PC-9 (cell line): ENCODE data around the gene VPS13D. TPM values are rescaled to one million over a fixed set of nuclear protein-coding genes. Genes with fewer than 3 reads are reported as not detected.

ENCODE experiments used
- BruUV-seq: library from RNA; stranded (reverse); fragments of 400-500 nt; replicated peaks from 2 replicates; lab custom pipeline; 2021; lab: Mats Ljungman, UMichigan
- CTCF ChIA-PET: fragments of 300-600 bp; sonication (Branson Sonifier 250); formaldehyde crosslinking; loops from one replicate; lab custom pipeline; 2022; ENCODE audit warnings: antibody characterized with exemption; lab: Charles Lee
- POLR2A ChIA-PET: fragments of 300-600 bp; sonication (Branson Sonifier 250); formaldehyde crosslinking; loops from one replicate; lab custom pipeline; 2022; ENCODE audit warnings: antibody characterized with exemption; ENCODE audit not compliant: unreplicated experiment; lab: Charles Lee
- DNase-seq, 2 experiments: peaks; one replicate each; pipeline versions ENCODE4 v3.0.0 to v3.0.0-alpha.2; 2015 to 2022; ENCODE audit warnings: mixed read lengths in 1 of 2
- H2AFZ ChIP-seq: fragments of 200-600 bp; sonication (generic); 2 replicates; pipeline ENCODE4 v1.8.1; 2017; ENCODE audit warnings: antibody characterized with exemption
- H3F3A ChIP-seq: fragments of 200-600 bp; sonication (generic); 2 replicates; pipeline ENCODE4 v1.8.1; 2017; ENCODE audit warnings: antibody characterized with exemption, mild to moderate bottlenecking, low read depth; ENCODE audit not compliant: insufficient read depth
- H3K27ac ChIP-seq: fragments of 200-600 bp; sonication (generic); 2 replicates; pipeline ENCODE4 v1.6.1; 2016; ENCODE audit warnings: mixed run types
- H3K27me3 ChIP-seq: fragments of 200-600 bp; sonication (generic); 2 replicates; pipeline ENCODE4 v1.6.1; 2016; ENCODE audit warnings: low read depth, mixed run types; ENCODE audit not compliant: insufficient read depth
- H3K36me3 ChIP-seq: fragments of 200-600 bp; sonication (generic); 2 replicates; pipeline ENCODE4 v1.6.1; 2016; ENCODE audit warnings: low read depth, mixed run types
- H3K4me1 ChIP-seq: fragments of 200-600 bp; sonication (generic); replicated peaks from 2 replicates; pipeline ENCODE4 v1.6.1; 2016; ENCODE audit warnings: mixed run types; ENCODE audit not compliant: insufficient read depth
- H3K4me2 ChIP-seq: fragments of 200-600 bp; sonication (generic); 2 replicates; pipeline ENCODE4 v1.6.1; 2017; ENCODE audit warnings: mixed run types
- H3K4me3 ChIP-seq: fragments of 200-600 bp; sonication (generic); 2 replicates; pipeline ENCODE4 v1.6.1; 2016; ENCODE audit warnings: mixed run types
- H3K79me2 ChIP-seq: fragments of 200-600 bp; sonication (generic); 2 replicates; pipeline ENCODE4 v1.6.1; 2017; ENCODE audit warnings: low read depth, mixed run types
- H3K9me2 ChIP-seq: fragments of 200-600 bp; sonication (generic); 2 replicates; pipeline ENCODE4 v1.8.1; 2017; ENCODE audit warnings: mild to moderate bottlenecking; ENCODE audit not compliant: insufficient read depth
- H3K9me3 ChIP-seq: fragments of 200-600 bp; sonication (generic); 2 replicates; pipeline ENCODE4 v1.8.1; 2016; ENCODE audit warnings: low read depth; ENCODE audit not compliant: insufficient read depth
- H4K20me1 ChIP-seq: fragments of 200-600 bp; sonication (generic); 2 replicates; pipeline ENCODE4 v1.8.1; 2017; ENCODE audit not compliant: insufficient read depth
- EZH2 ChIP-seq: fragments of 200-600 bp; sonication (generic); IDR thresholded peaks from 2 replicates; pipeline ENCODE4 v1.8.0; 2017; ENCODE audit warnings: antibody characterized with exemption, low read depth
- intact Hi-C: fragments of 100-400 bp; cut with micrococcal nuclease; formaldehyde crosslinking; loops from one replicate; pipeline ENCODE4 v1.10.0; 2022; ENCODE audit not compliant: unreplicated experiment
- total RNA-seq: library from RNA; stranded (reverse); gene quantifications from 2 replicates; pipeline ENCODE4 v1.2.3, GENCODE V29; 2021
- TF ChIP-seq, protein P1 (sequence below): fragments of 200-600 bp; sonication (generic); conservative IDR thresholded peaks from 2 replicates; pipeline ENCODE4 v1.6.1; 2017; ENCODE audit warnings: mixed run types, antibody characterized with exemption, mild to moderate bottlenecking, moderate library complexity

VPS13D gene
- total RNA-seq, 1 experiment from 2014 or later = 36.2 TPM

- no peaks in the 10 kb centered on the region for H3K9me2 ChIP-seq
- H3F3A ChIP-seq = peaks cover 11% of the 10 kb centered on the region
- TF ChIP-seq, protein P1, sequence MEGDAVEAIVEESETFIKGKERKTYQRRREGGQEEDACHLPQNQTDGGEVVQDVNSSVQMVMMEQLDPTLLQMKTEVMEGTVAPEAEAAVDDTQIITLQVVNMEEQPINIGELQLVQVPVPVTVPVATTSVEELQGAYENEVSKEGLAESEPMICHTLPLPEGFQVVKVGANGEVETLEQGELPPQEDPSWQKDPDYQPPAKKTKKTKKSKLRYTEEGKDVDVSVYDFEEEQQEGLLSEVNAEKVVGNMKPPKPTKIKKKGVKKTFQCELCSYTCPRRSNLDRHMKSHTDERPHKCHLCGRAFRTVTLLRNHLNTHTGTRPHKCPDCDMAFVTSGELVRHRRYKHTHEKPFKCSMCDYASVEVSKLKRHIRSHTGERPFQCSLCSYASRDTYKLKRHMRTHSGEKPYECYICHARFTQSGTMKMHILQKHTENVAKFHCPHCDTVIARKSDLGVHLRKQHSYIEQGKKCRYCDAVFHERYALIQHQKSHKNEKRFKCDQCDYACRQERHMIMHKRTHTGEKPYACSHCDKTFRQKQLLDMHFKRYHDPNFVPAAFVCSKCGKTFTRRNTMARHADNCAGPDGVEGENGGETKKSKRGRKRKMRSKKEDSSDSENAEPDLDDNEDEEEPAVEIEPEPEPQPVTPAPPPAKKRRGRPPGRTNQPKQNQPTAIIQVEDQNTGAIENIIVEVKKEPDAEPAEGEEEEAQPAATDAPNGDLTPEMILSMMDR = no peak
- no peak for TF ChIP-seq EZH2
- no peak overlapping the region for H2AFZ ChIP-seq
- intact Hi-C loops = no loop called here
- no peak overlapping the region for H3K4me3 ChIP-seq
- ChIA-PET CTCF (no interaction called here), POLR2A (no interaction called here)
- no peaks in the 10 kb centered on the region for H4K20me1 ChIP-seq
- no peak overlapping the region for H3K27ac ChIP-seq
- H3K4me2 ChIP-seq = no peak overlapping the region
- BruUV-seq = no TSS peak
- no peaks in the 10 kb centered on the region; the same call in 1 of the 2 replicates for H3K36me3 ChIP-seq
- peaks cover 17% of the 10 kb centered on the region for H3K4me1 ChIP-seq
- H3K9me3 ChIP-seq = no peaks in the 10 kb centered on the region
- H3K79me2 ChIP-seq = no peaks in the 10 kb centered on the region
- no peaks in the 10 kb centered on the region for H3K27me3 ChIP-seq
- DNase-seq = no peak
Observed at GRCh38 chr1:12376236-12377045, 146.6 kb downstream of the VPS13D start.

GRCh38 chr1:12380326-12381249 is 150.8 kb downstream of the VPS13D start:
- Histone ChIP-seq H3K27ac (peak overlapping the region; percentile 65), H3K9me2 (no peaks in the 10 kb centered on the region; the same call in 1 of the 2 replicates), H3K4me2 (peak overlapping the region; percentile 44), H2AFZ (no peak overlapping the region), H3K4me3 (no peak overlapping the region), H3K9me3 (no peaks in the 10 kb centered on the region), H3K27me3 (no peaks in the 10 kb centered on the region), H3K36me3 (peaks cover 15% of the 10 kb centered on the region), H3F3A (peaks cover 17% of the 10 kb centered on the region), H4K20me1 (no peaks in the 10 kb centered on the region), H3K4me1 (peaks cover 38% of the 10 kb centered on the region), H3K79me2 (no peaks in the 10 kb centered on the region)
- BruUV-seq = no TSS peak
- intact Hi-C loops = no loop called here
- DNase-seq = peak in 1 of 2 experiments; percentile 35
- TF ChIP-seq EZH2 = no peak
- TF ChIP-seq, protein P1 = no peak
- ChIA-PET CTCF (no interaction called here), POLR2A (no interaction called here)

- no peaks in the 10 kb centered on the region for H4K20me1 ChIP-seq
- H2AFZ ChIP-seq = no peak overlapping the region
- no peaks in the 10 kb centered on the region; the same call in 1 of the 2 replicates for H3K9me2 ChIP-seq
- H3K9me3 ChIP-seq = peaks cover 11% of the 10 kb centered on the region
- BruUV-seq = no TSS peak
- no peak for TF ChIP-seq EZH2
- TF ChIP-seq, protein P1 = no peak
- H3F3A ChIP-seq = peaks cover 21% of the 10 kb centered on the region
- no peak overlapping the region for H3K4me2 ChIP-seq
- DNase-seq = peak in 1 of 2 experiments; percentile 35
- no peak overlapping the region for H3K4me3 ChIP-seq
- peaks cover 51% of the 10 kb centered on the region for H3K4me1 ChIP-seq
- peaks cover 30% of the 10 kb centered on the region for H3K36me3 ChIP-seq
- ChIA-PET POLR2A (no interaction called here), CTCF (interaction anchor here (0.6 kb wide), 1 partner anchor 42 kb away, joined by 5 read pairs; no protein-coding TSS in a partner anchor)
- H3K79me2 ChIP-seq = no peaks in the 10 kb centered on the region
- no peaks in the 10 kb centered on the region for H3K27me3 ChIP-seq
- H3K27ac ChIP-seq = no peak overlapping the region
- intact Hi-C loops = no loop called here
Observed at GRCh38 chr1:12383001-12383400, 153.2 kb downstream of the VPS13D start.
